HepG2 (cell line): ENCODE measurements around the gene DOK4. TPM values are rescaled to one million over a fixed set of nuclear protein-coding genes. Genes with fewer than 3 reads are reported as not detected.

Experiments used
- DR1 ChIP-seq: sonication (generic); formaldehyde crosslinking; IDR thresholded peaks from 2 replicates; pipeline ENCODE4 v1.8.0; 2021; ENCODE audit warnings: mild to moderate bottlenecking, missing genetic modification reagents, inconsistent platforms
- FOXA3 ChIP-seq: IDR thresholded peaks from 2 replicates; pipeline ENCODE4 v1.6.1; 2016; ENCODE audit warnings: missing genetic modification reagents, missing compliant biosample characterization
- FOXP1 ChIP-seq, 2 experiments: fragments of 450-650 bp in 1 of 2; IDR thresholded peaks; 2 replicates each; pipeline ENCODE4 v1.6.1; 2017 to 2018; ENCODE audit warnings: antibody characterized with exemption in 1 of 2
- HOXA9 ChIP-seq: sonication (generic); formaldehyde crosslinking; IDR thresholded peaks from 2 replicates; pipeline ENCODE4 v1.8.1; 2022; ENCODE audit warnings: missing genetic modification reagents, mild to moderate bottlenecking, moderate library complexity, borderline replicate concordance
- IKZF4 ChIP-seq: sonication (generic); formaldehyde crosslinking; IDR thresholded peaks from 2 replicates; pipeline ENCODE4 v1.5.1; 2020; ENCODE audit warnings: borderline replicate concordance, mild to moderate bottlenecking, low read depth, missing genetic modification reagents; ENCODE audit errors: not compliant biosample characterization
- JARID2 ChIP-seq: sonication (generic); formaldehyde crosslinking; IDR thresholded peaks from 2 replicates; pipeline ENCODE4 v1.8.1; 2023; ENCODE audit warnings: missing genetic modification reagents, inconsistent platforms; ENCODE audit not compliant: insufficient replicate concordance
- KDM5B ChIP-seq: sonication (generic); formaldehyde crosslinking; IDR thresholded peaks from 2 replicates; pipeline ENCODE4 v1.4.0; 2020; ENCODE audit warnings: missing genetic modification reagents, mild to moderate bottlenecking, borderline replicate concordance
- KLF6 ChIP-seq: IDR thresholded peaks from 2 replicates; pipeline ENCODE4 v1.8.0; 2016; ENCODE audit warnings: missing biosample characterization, missing genetic modification reagents
- MAZ ChIP-seq, 2 experiments: sonication (generic) in 1 of 2; formaldehyde crosslinking in 1 of 2; IDR thresholded peaks; 2 replicates each; pipeline versions ENCODE4 v1.5.0 to v1.6.1; 2012 to 2020; ENCODE audit warnings: low read depth in 2 of 2, mild to moderate bottlenecking in 2 of 2, borderline replicate concordance in 1 of 2, improper control_type of control experiment in 1 of 2, low read length in 1 of 2, missing genetic modification reagents in 1 of 2, moderate library complexity in 1 of 2
- NCOA1 ChIP-seq: sonication (generic); formaldehyde crosslinking; IDR thresholded peaks from 2 replicates; pipeline ENCODE4 v1.9.0; 2021; ENCODE audit warnings: missing genetic modification reagents
- NR2C2 ChIP-seq: sonication (generic); formaldehyde crosslinking; IDR thresholded peaks from 2 replicates; pipeline ENCODE4 v1.4.0; 2020; ENCODE audit warnings: missing genetic modification reagents, mild to moderate bottlenecking, moderate library complexity, borderline replicate concordance
- PHF8 ChIP-seq: sonication (generic); formaldehyde crosslinking; IDR thresholded peaks from 2 replicates; pipeline ENCODE4 v1.5.0; 2020; ENCODE audit warnings: missing genetic modification reagents
- POGK ChIP-seq: sonication (generic); formaldehyde crosslinking; conservative IDR thresholded peaks from 2 replicates; pipeline ENCODE4 v1.8.0; 2022; ENCODE audit warnings: mild to moderate bottlenecking, moderate library complexity, missing genetic modification reagents
- THYN1 ChIP-seq: sonication (generic); formaldehyde crosslinking; IDR thresholded peaks from 2 replicates; pipeline ENCODE4 v1.8.1; 2023; ENCODE audit warnings: low read depth, mild to moderate bottlenecking, moderate library complexity, missing genetic modification reagents, borderline replicate concordance
- ZC3H13 ChIP-seq: sonication (generic); formaldehyde crosslinking; IDR thresholded peaks from 2 replicates; pipeline ENCODE4 v1.8.1; 2023; ENCODE audit warnings: mild to moderate bottlenecking, missing genetic modification reagents, moderate library complexity
- ZFP82 ChIP-seq: sonication (generic); formaldehyde crosslinking; IDR thresholded peaks from 2 replicates; pipeline ENCODE4 v1.5.1; 2020; ENCODE audit warnings: mild to moderate bottlenecking, missing genetic modification reagents, borderline replicate concordance
- ZNF547 ChIP-seq: sonication (generic); formaldehyde crosslinking; IDR thresholded peaks from 2 replicates; pipeline ENCODE4 v1.5.1; 2020; ENCODE audit warnings: mild to moderate bottlenecking, missing genetic modification reagents
- ZNF550 ChIP-seq: sonication (generic); formaldehyde crosslinking; IDR thresholded peaks from 2 replicates; pipeline ENCODE4 v1.4.0; 2020; ENCODE audit warnings: mild to moderate bottlenecking, missing genetic modification reagents, borderline replicate concordance
- ZNF570 ChIP-seq: sonication (generic); formaldehyde crosslinking; IDR thresholded peaks from 2 replicates; pipeline ENCODE4 v1.4.0; 2020; ENCODE audit warnings: mild to moderate bottlenecking, missing genetic modification reagents, borderline replicate concordance
- ZNF615 ChIP-seq: sonication (generic); formaldehyde crosslinking; IDR thresholded peaks from 2 replicates; pipeline ENCODE4 v1.5.0; 2020; ENCODE audit warnings: mild to moderate bottlenecking, missing genetic modification reagents, borderline replicate concordance
- ZNF879 ChIP-seq: sonication (generic); formaldehyde crosslinking; IDR thresholded peaks from 2 replicates; pipeline ENCODE4 v1.8.1; 2023; ENCODE audit warnings: missing genetic modification reagents
- ZXDC ChIP-seq: sonication (generic); formaldehyde crosslinking; IDR thresholded peaks from 2 replicates; pipeline ENCODE4 v1.5.0; 2020; ENCODE audit warnings: mild to moderate bottlenecking, missing genetic modification reagents
- polyA plus RNA-seq, 8 experiments: library from polyadenylated mRNA; depleted of rRNA in 3 of 8; stranded (reverse) in 7 of 8; unstranded in 1 of 8; fragments of >200 nt; fragmentation: Illumina TruSeq in 4 of 8; extraction: Trizol in 4 of 8; gene quantifications; 2 replicates each; pipeline versions ENCODE4 v1.2.1 to v1.2.3, GENCODE V29; 2011 to 2016; ENCODE audit warnings: low read depth in 4 of 8, missing spikeins in 1 of 8, mixed read lengths in 1 of 8; ENCODE audit not compliant: insufficient read depth in 1 of 8
- total RNA-seq, 5 experiments: library from RNA; depleted of rRNA; stranded (reverse); fragments of >200 nt; fragmentation: Illumina TruSeq; extraction: Trizol; gene quantifications; 2 replicates each; pipeline ENCODE4 v1.2.3, GENCODE V29; 2016; ENCODE audit warnings: low read depth in 1 of 5

DOK4 gene
- total and polyA plus RNA-seq, 2 of the 13 experiments (the other 11 are each of a cell fraction or from before 2014, with no cell fraction given): 52.7 to 70.0 TPM

- TF ChIP-seq JARID2 (peak; percentile 92), FOXA3 (CRISPR knock-in tag) (peak; percentile 87), ZNF547 (CRISPR knock-in tag) (peak; percentile 77; the same call in 1 of the 2 replicates), POGK (peak; percentile 97), ZXDC (CRISPR knock-in tag) (peak; percentile 64; the same call in 1 of the 2 replicates), DR1 (CRISPR knock-in tag) (peak; percentile 76; the same call in 1 of the 2 replicates), ZNF879 (CRISPR knock-in tag) (no peak), ZNF550 (CRISPR knock-in tag) (0 out of 2 replicates have a peak, but pooled peaks have one; percentile 87), FOXP1 (IDR thresholded peaks at IDR 0.05) (no peak), FOXP1 (CRISPR knock-in tag; IDR thresholded peaks at IDR 0.05) (peak; percentile 54; the same call in 1 of the 2 replicates), KLF6 (peak; percentile 99), HOXA9 (CRISPR knock-in tag) (no peak), THYN1 (CRISPR knock-in tag) (no peak), NCOA1 (no peak), NR2C2 (CRISPR knock-in tag) (peak; percentile 49; the same call in 1 of the 2 replicates), ZNF570 (no peak), KDM5B (peak; percentile 94), ZNF615 (CRISPR knock-in tag) (no peak), PHF8 (peak; percentile 99), ZC3H13 (CRISPR knock-in tag) (peak; percentile 79; the same call in 1 of the 2 replicates), IKZF4 (CRISPR knock-in tag) (no peak), ZFP82 (no peak), MAZ (IDR thresholded peaks at IDR 0.05; ENCODE audit: borderline replicate concordance, low read depth, low read length) (0 out of 2 replicates have a peak, but pooled peaks have one; percentile 25), MAZ (CRISPR knock-in tag; IDR thresholded peaks at IDR 0.05; ENCODE audit: low read depth) (peak; percentile 86)
Measured at GRCh38 chr16:57462209-57462977, 23.9 kb downstream of the DOK4 start, which contains the start of gene POLR2C (continued).
